HG02938 (cell line): Measurements from ENCODE around the gene CNN3.
A peak's percentile ranks its signal among the peaks of the same experiment; 100 is the strongest.
"Not testable (repeated sequence)": the region's sequence is repeated elsewhere in the genome, so short reads cannot be mapped to it uniquely, and the experiment has no call there.

Experiments
- ATAC-seq: cut with Tn5 transposase; IDR thresholded peaks from one replicate; pipeline ENCODE4 v1.9.1; 2021; ENCODE audit warnings: mild to moderate bottlenecking, moderate library complexity; ENCODE audit not compliant: unreplicated experiment

The CNN3 gene

GRCh38 chr1:94951046-94951445 is 24.1 kb upstream of the CNN3 start:
- ATAC-seq, result no peak

GRCh38 chr1:94949681-94950661 is 23.1 kb upstream of the CNN3 start:
- no peak for ATAC-seq

DNA sequence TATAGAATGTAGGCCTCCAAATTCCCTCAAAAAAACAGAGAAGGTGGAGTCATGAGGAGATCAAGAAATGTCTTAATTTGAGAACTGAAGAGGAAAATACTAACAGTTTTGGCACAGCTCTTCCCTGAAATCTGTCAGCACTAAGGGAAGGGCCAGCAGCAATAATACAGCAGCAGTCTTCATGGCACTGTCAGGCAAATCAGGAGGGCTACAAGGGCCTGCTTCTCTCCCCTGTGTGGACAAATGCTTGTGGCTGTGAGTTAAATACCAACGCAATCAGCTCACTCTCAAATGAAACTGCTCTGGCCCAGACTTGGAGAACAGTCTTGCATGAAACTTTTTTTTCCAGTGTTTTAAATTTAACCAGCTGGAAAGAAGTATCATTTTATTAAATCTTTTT is 20.5 kb upstream of the CNN3 start:
- no peak for ATAC-seq

DNA sequence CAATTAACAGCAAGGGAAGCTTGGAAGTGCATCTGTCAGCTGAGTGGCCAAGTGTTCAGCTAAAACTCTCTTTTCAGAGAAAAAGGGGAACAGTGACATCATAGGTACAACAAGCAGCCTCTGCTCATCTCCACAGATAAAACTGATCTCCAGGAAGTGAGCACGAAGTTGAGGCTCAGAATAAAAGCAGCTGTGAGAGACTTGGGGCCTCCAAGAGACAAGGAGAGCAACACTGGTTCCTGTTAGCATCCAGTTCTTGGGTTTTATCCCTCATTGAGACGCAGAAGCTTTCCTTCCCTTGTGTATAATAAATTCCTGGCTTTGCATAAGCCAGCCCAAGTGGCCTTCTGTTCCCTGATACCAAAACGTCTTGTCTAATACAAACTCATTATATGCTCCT is 20.0 kb upstream of the CNN3 start:
- no peak for ATAC-seq

- no peak for ATAC-seq
Observed at GRCh38 chr1:94942171-94943128, 15.5 kb upstream of the CNN3 start.

- not testable (repeated sequence) for ATAC-seq
Observed at GRCh38 chr1:94941480-94941879, 14.6 kb upstream of the CNN3 start.

DNA sequence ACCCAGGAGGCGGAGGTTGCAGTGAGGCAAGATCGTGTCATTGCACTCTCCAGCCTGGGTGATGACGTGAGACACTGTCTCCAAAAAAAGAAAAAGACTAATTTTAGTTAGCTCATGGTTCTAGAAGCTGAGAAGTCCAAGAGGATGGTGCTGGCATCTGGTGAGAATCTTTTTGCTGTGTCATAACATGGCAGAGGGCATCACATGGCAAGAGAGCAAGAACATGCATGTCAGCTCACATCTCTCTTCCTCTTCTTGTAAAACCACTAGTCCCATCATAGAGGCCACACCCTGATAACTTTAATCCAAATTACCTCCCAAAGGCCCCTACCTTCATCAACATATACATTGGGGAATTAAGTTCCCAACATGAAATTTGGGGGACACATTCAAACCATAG is 13.8 kb upstream of the CNN3 start:
- ATAC-seq, result no peak

DNA sequence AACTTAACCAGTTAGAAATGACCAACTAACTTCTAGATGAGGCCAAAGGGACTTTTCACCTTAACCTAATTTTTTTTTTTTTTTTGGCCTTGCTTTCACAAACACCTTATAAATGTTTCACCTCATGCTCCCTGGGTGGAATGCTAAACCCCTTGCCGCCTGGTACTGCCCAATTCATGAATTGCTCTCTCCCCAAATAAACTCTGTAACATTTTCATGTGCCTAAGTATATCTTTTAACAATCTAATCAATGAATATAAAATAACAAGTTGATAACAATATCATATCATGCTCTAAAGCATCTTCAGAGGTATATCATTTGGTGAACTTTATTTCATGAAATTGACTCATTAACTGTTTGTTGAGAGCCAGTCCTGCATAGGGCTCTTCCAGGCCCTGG is 10.9 kb upstream of the CNN3 start:
- no peak for ATAC-seq

- no peak for ATAC-seq
Observed at GRCh38 chr1:94936861-94937620, 10.1 kb upstream of the CNN3 start.

GRCh38 chr1:94935476-94935875 is 8.6 kb upstream of the CNN3 start:
- ATAC-seq, result no peak

- ATAC-seq, result no peak
Observed at GRCh38 chr1:94935034-94935433, 8.1 kb upstream of the CNN3 start.

- ATAC-seq, result no peak
Observed at GRCh38 chr1:94934551-94934950, 7.6 kb upstream of the CNN3 start.

DNA sequence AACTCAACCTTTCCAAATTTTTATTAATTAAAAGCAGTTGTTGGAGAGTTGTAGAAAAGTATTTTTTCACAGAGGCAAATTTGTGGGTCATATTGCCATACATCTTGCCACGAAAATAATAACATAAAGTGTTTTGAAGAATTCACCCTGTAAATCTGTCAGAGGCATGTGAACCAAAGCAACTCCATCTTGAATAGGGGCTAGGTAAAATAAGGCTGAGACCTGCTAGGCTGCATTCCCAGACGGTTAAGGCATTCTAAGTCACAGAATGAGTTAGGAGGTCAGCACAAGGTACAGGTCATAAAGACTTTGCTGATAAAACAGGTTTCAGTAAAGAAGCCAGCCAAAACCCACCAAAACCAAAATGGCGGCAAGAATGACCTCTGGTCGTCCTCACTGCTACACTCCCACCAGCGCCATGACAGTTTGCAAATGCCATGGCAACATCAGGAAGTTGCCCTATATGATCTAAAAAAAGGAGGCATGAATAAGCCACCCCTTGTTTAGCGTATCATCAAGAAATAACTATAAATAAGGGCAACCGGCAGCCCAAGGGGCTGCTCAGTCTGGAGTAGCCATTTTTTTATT is 4.4 kb upstream of the CNN3 start:
- ATAC-seq, result no peak

DNA sequence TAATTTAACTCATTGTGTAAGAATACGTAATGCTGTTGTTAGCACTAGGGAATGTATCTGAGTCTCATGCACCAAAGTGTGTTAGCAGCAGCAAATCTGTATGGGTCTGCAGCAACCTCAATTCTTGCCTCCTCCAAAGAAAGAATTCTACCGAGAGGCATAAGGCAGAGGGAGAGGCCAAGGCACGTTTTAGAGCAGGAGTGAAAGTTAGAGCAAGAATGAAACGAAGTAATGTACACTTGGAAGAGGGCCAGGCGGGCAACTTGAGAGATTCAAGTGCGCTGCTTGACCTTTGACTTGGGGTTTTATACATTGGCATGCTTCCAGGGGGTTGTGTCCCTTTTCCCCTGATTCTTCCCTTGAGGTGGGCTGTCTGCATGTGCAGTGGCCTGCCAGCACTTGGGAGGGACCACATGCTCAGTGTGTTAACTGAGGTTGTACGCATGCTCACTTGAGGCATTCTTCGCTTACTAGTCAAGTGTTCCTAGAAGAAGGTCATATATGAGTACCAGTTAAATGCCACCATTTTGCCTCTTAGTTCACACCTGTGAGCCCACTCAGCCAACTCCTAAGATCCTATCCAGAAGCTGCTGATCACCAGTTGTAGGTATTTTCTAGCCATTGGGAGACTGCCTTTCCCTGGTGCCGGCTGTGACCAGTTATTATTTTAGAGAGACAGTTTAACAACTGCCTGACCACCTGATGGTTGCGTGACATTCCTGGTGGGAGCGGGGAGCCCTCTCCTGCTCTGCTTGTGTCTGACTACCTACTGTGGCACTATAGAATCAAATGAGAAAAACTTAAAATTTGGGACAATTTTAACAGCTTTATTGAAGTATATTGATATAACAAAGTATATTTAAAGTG is 2.7 kb upstream of the CNN3 start:
- no peak for ATAC-seq

- no peak for ATAC-seq
Observed at GRCh38 chr1:94928293-94928939, 1.5 kb upstream of the CNN3 start.

GRCh38 chr1:94927405-94928175 is 680 bp upstream of the CNN3 start:
- ATAC-seq, result peak; percentile 19

DNA sequence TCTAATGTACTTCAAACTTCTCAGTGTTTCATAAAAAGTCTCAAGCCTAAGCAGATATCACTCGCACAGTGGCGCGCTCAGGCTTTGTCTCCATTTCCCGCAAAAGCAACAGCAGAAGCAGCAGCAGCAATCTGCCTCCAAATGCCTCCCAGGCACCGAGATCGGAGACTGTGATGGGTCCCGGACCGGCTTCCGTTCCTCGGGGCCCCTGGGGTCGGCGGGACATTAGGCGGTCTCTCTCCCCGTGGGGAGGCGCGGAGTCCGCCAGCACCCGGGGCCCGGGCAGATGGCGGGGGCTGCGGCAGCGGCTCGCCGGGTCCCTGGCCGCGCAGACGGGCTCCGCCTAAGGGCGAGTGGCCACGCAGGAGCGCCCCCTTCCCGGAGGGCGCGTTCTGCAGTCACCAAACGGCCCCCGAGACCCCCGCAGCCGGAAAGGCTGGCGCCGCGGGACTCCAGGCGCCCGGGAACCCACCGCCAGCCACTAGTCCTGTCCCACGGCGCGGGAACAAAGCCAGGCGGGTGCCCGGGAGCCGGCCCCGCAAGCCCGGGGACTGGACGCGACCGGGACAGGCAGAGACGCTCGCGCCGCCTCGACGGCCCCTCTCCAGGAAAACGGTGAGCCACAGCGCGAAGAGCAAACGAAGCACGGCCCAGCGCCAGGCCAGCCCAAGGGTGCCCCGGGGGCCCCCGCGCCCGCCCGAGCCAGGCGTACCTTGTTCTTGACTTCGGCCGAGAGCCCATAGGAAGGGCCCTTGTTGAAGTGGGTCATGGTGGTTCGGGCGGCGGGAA is 590 bp downstream of the CNN3 start:
- ATAC-seq, result peak; percentile 15
